Endothelial cell of umbilical vein (primary cell): ENCODE measurements around the gene GNAS. TPM values are rescaled to one million over a fixed set of nuclear protein-coding genes. Genes with fewer than 3 reads are reported as not detected.

Experiments used
- BruUV-seq: library from RNA; stranded (reverse); fragments of 400-500 nt; replicated peaks from 2 replicates; lab custom pipeline; 2021; lab: Mats Ljungman, UMichigan
- CTCF ChIA-PET: fragments of 300-600, 350-600 bp; sonication (Branson Sonifier 250); formaldehyde crosslinking; loops from one replicate; lab custom pipeline; 2021; ENCODE audit warnings: antibody characterized with exemption, inconsistent platforms; lab: Charles Lee
- POLR2A ChIA-PET: fragments of 300-600, 350-600 bp; sonication (Branson Sonifier 250); formaldehyde crosslinking; loops from one replicate; lab custom pipeline; 2021; ENCODE audit warnings: antibody characterized with exemption, inconsistent platforms; lab: Charles Lee
- DNase-seq: peaks from one replicate; pipeline ENCODE4 v3.0.0-alpha.2; 2011; ENCODE audit warnings: low read depth, low spot score
- FAIRE-seq: peaks from 2 replicates; lab custom pipeline; 2011; peaks lifted over from hg19 to GRCh38; lab: Jason Lieb, UNC
- H2AFZ ChIP-seq: 2 replicates; pipeline ENCODE4 v1.6.0; 2012; ENCODE audit warnings: low read depth, low read length, control low read depth, inconsistent platforms
- H3K27ac ChIP-seq: 2 replicates; pipeline ENCODE4 v1.5.1; 2011; ENCODE audit warnings: low read depth, mild to moderate bottlenecking, control low read depth, low read length, moderate library complexity; ENCODE audit not compliant: insufficient read depth
- H3K27me3 ChIP-seq, 2 experiments: 2 replicates each; pipeline versions ENCODE4 v1.6.0 to v1.6.1; 2011; ENCODE audit warnings: low read length in 2 of 2, mixed read lengths in 1 of 2; ENCODE audit not compliant: control insufficient read depth in 2 of 2, insufficient read depth in 2 of 2
- H3K36me3 ChIP-seq, 2 experiments: 2 replicates in 1 of 2; 3 replicates in 1 of 2; pipeline ENCODE4 v1.5.1; 2011; ENCODE audit warnings: low read length in 2 of 2, mild to moderate bottlenecking in 1 of 2, moderate library complexity in 1 of 2; ENCODE audit not compliant: control insufficient read depth in 2 of 2, insufficient read depth in 2 of 2; ENCODE audit errors: extremely low read depth in 1 of 2
- H3K4me1 ChIP-seq: 3 replicates; pipeline ENCODE4 v1.5.1; 2011; ENCODE audit warnings: mild to moderate bottlenecking, low read length; ENCODE audit not compliant: control insufficient read depth, insufficient read depth; ENCODE audit errors: extremely low read depth
- H3K4me2 ChIP-seq: 2 replicates; pipeline ENCODE4 v1.6.1; 2011; ENCODE audit warnings: low read length, control low read depth, mixed read lengths; ENCODE audit not compliant: insufficient read depth
- H3K4me3 ChIP-seq, 3 experiments: fragments of 200-600 bp in 1 of 3; sonication (generic), shearing (Covaris generic) in 1 of 3; replicated peaks in 1 of 3; 2 replicates each; pipeline ENCODE4 v1.5.1; 2011 to 2016; ENCODE audit warnings: control low read depth in 3 of 3, low read length in 3 of 3, mild to moderate bottlenecking in 2 of 3, inconsistent platforms in 1 of 3, low read depth in 1 of 3, moderate library complexity in 1 of 3; ENCODE audit not compliant: insufficient read depth in 1 of 3
- H3K79me2 ChIP-seq: 2 replicates; pipeline ENCODE4 v1.6.0; 2012; ENCODE audit warnings: low read length, inconsistent platforms; ENCODE audit not compliant: control insufficient read depth, insufficient read depth
- H3K9ac ChIP-seq: replicated peaks from 2 replicates; pipeline ENCODE3; 2011; ENCODE audit warnings: low read length, control low read depth; ENCODE audit not compliant: insufficient read depth; ENCODE audit errors: extremely low read depth
- H3K9me1 ChIP-seq: replicated peaks from 3 replicates; pipeline ENCODE4 v1.6.0; 2011; ENCODE audit warnings: mild to moderate bottlenecking, low read length; ENCODE audit not compliant: control insufficient read depth, insufficient read depth; ENCODE audit errors: extremely low read depth
- H3K9me3 ChIP-seq: replicated peaks from 2 replicates; pipeline ENCODE4 v1.5.1; 2012; ENCODE audit warnings: low read length, inconsistent platforms; ENCODE audit not compliant: control insufficient read depth, insufficient read depth
- H4K20me1 ChIP-seq: replicated peaks from 2 replicates; pipeline ENCODE3; 2011; ENCODE audit warnings: mild to moderate bottlenecking, low read length; ENCODE audit not compliant: control insufficient read depth, insufficient read depth; ENCODE audit errors: extremely low read depth
- EZH2 ChIP-seq: IDR thresholded peaks from 2 replicates; pipeline ENCODE4 v1.6.1; 2012; ENCODE audit warnings: borderline replicate concordance, low read depth, mild to moderate bottlenecking, moderate library complexity, low read length, inconsistent platforms; ENCODE audit not compliant: severe bottlenecking
- FOS ChIP-seq: IDR thresholded peaks from 2 replicates; pipeline ENCODE4 v1.6.1; 2011; ENCODE audit warnings: mild to moderate bottlenecking, low read length, moderate library complexity, borderline replicate concordance; ENCODE audit not compliant: insufficient read depth
- GATA2 ChIP-seq: IDR thresholded peaks from 2 replicates; pipeline ENCODE4 v1.7.0; 2011; ENCODE audit warnings: low read depth, mild to moderate bottlenecking, moderate library complexity, mixed read lengths, low read length; ENCODE audit not compliant: insufficient read length, insufficient read depth
- JUN ChIP-seq: IDR thresholded peaks from 2 replicates; pipeline ENCODE4 v1.6.1; 2011; ENCODE audit warnings: borderline replicate concordance, low read depth; ENCODE audit not compliant: insufficient read length, insufficient read depth
- MYC ChIP-seq: IDR thresholded peaks from one replicate; pipeline ENCODE4 v1.6.1; 2011; ENCODE audit warnings: mild to moderate bottlenecking, low read depth, low read length
- POLR2A ChIP-seq: IDR thresholded peaks from 2 replicates; pipeline ENCODE4 v1.6.1; 2012; ENCODE audit warnings: low read depth, mild to moderate bottlenecking, control low read depth, low read length
- POLR2AphosphoS5 ChIP-seq: IDR thresholded peaks from 2 replicates; pipeline ENCODE4 v1.6.1; 2012; ENCODE audit warnings: low read depth, mild to moderate bottlenecking, control low read depth, low read length, moderate library complexity; ENCODE audit not compliant: insufficient read depth
- dilution Hi-C: fragments of 300-500 bp; cut with MboI; formaldehyde crosslinking; loops from one replicate; pipeline ENCODE4 v1.15.0; 2019; ENCODE audit warnings: low sequenced_read_pairs; ENCODE audit not compliant: extremely low pct_ligation_motif_present
- intact Hi-C: fragments of 100-400 bp; cut with micrococcal nuclease; formaldehyde crosslinking; loops from one replicate; pipeline ENCODE4 v1.10.0; 2022
- polyA plus RNA-seq, 4 experiments: library from polyadenylated mRNA; depleted of rRNA in 3 of 4; stranded (reverse) in 3 of 4; unstranded in 1 of 4; fragments of >200 nt; gene quantifications; 2 replicates each; pipeline versions ENCODE4 v1.2.1 to v1.2.3, GENCODE V29; 2011 to 2012; ENCODE audit warnings: missing spikeins in 1 of 4
- total RNA-seq: library from RNA; stranded (reverse); gene quantifications from 2 replicates; pipeline ENCODE4 v1.2.3, GENCODE V29; 2021
- TF ChIP-seq, protein P1 (sequence below), 2 donors: IDR thresholded peaks; 1 replicate in 1 of 2; 2 replicates in 1 of 2; pipeline ENCODE4 v1.5.1; 2011; ENCODE audit warnings: low read length in 2 of 2, mild to moderate bottlenecking in 2 of 2, moderate library complexity in 2 of 2, control low read depth in 1 of 2, inconsistent platforms in 1 of 2, low read depth in 1 of 2; ENCODE audit not compliant: insufficient read depth in 1 of 2; ENCODE audit errors: extremely low read depth in 1 of 2
- TF ChIP-seq, protein P2 (sequence below): IDR thresholded peaks from 2 replicates; pipeline ENCODE4 v1.6.1; 2011; ENCODE audit not compliant: insufficient read depth, insufficient read length

The GNAS gene
- total and polyA plus RNA-seq, 2 donors (not counting 3 experiments of a cell fraction or from before 2014, with no cell fraction given), result 1,141 to 1,882 TPM

DNA sequence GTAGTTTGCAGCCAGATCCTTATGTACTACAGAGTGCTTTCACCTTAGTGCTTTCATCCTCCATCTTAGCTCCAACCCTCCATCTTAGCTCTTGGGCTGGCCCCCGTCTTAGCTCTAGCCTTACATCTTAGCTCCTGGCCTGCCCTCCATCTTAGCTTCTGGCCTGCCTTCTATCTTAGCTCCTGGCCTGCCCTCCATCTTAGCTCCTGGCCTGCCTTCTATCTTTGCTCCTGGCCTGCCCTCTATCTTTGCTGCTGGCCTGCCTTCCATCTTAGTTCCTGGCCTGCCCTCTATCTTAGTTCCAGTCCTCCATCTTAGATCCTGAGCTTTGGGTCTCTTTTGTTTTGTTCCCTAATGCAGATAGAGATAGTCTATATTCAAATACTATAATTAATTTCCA is 22.0 kb downstream of the GNAS start:
- H3K36me3 ChIP-seq, result no peaks in the 10 kb centered on the region
- no peak for TF ChIP-seq FOS
- TF ChIP-seq, protein P1, sequence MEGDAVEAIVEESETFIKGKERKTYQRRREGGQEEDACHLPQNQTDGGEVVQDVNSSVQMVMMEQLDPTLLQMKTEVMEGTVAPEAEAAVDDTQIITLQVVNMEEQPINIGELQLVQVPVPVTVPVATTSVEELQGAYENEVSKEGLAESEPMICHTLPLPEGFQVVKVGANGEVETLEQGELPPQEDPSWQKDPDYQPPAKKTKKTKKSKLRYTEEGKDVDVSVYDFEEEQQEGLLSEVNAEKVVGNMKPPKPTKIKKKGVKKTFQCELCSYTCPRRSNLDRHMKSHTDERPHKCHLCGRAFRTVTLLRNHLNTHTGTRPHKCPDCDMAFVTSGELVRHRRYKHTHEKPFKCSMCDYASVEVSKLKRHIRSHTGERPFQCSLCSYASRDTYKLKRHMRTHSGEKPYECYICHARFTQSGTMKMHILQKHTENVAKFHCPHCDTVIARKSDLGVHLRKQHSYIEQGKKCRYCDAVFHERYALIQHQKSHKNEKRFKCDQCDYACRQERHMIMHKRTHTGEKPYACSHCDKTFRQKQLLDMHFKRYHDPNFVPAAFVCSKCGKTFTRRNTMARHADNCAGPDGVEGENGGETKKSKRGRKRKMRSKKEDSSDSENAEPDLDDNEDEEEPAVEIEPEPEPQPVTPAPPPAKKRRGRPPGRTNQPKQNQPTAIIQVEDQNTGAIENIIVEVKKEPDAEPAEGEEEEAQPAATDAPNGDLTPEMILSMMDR (IDR thresholded peaks at IDR 0.05; ENCODE audit: extremely low read depth in 1 of 2, insufficient read depth in 1 of 2, low read depth in 1 of 2, low read length in 2 of 2), result no peak
- TF ChIP-seq, protein P2, sequence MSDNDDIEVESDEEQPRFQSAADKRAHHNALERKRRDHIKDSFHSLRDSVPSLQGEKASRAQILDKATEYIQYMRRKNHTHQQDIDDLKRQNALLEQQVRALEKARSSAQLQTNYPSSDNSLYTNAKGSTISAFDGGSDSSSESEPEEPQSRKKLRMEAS, result no peak
- no peak for TF ChIP-seq GATA2
- TF ChIP-seq POLR2AphosphoS5, result no peak
- TF ChIP-seq POLR2A, result no peak
- no peak for TF ChIP-seq MYC
- TF ChIP-seq EZH2, result no peak
- no peak for TF ChIP-seq JUN
- no peaks in the 10 kb centered on the region for H3K9me1 ChIP-seq
- no peak for FAIRE-seq
- H3K79me2 ChIP-seq, result no peaks in the 10 kb centered on the region
- H3K9ac ChIP-seq, result no peak overlapping the region
- intact Hi-C loops, result no loop called here
- H4K20me1 ChIP-seq, result no peaks in the 10 kb centered on the region
- H3K4me2 ChIP-seq, result no peak overlapping the region
- DNase-seq, result no peak
- peaks cover 0 to 1% of the 10 kb centered on the region in 2 experiments for H3K27me3 ChIP-seq
- no TSS peak for BruUV-seq
- CTCF ChIA-PET, result interaction anchor here (0.7 to 1.9 kb wide), 2 partner anchors 213 to 348 kb away, joined by 3 to 7 read pairs; no protein-coding TSS in a partner anchor
- H3K4me1 ChIP-seq, result peaks cover 21% of the 10 kb centered on the region
- POLR2A ChIA-PET, result no interaction called here
- H3K4me3 ChIP-seq, result no peak overlapping the region
- peak overlapping the region; percentile 39 for H2AFZ ChIP-seq
- H3K9me3 ChIP-seq, result no peaks in the 10 kb centered on the region
- H3K27ac ChIP-seq, result no peak overlapping the region
- dilution Hi-C loops, result no loop called here
